NCI-H2196 (cell line): ENCODE measurements around the gene NMNAT2.

Experiments
- DNase-seq: peaks from one replicate; lab custom pipeline; 2025; ENCODE audit not compliant: unreplicated experiment; lab: John Stamatoyannopoulos, UW

The NMNAT2 gene

GRCh38 chr1:183366116-183366515 lies 52.1 kb downstream of the NMNAT2 start:
- DNase-seq = no peak

DNA sequence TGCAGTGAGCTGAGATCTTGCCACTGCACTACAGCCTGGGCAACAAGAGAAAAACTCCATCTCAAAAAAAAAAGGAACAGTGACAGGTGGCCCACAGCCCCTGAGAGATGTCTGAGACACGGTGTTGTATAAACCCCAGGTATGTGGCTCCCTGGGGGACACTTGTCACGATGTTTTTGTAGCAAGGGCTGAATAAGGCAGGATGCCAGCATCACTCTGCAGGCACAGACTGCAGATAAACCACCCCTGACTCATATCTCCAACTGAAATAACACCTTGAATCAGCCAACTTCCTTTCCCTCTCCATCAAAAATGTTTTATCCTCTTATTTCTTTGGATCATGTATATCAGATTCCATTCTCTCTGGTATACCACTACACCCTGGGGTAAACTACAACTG lies 52.5 kb downstream of the NMNAT2 start:
- no peak for DNase-seq

- no peak for DNase-seq
These were observed 53.1 kb downstream of the NMNAT2 start for GRCh38 chr1:183365093-183365492.

DNA sequence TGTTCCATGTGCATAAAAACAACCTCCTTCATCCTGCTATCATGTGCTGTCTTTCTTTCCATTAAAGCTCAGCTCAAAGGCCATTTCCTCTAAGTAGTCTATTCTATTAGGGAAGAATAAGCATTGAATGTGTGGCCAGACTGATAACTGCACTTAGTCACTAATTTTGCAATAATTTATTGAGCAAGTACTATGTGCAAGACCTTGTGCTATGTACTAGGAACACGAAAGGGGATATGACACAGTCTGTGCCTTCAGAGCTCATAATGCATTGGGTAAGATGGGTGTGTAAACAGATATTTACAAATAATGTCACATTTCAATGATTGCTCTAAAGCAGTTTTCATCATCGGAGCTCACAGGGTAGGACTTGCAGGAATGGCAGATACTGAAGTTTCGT lies 54.2 kb downstream of the NMNAT2 start:
- no peak for DNase-seq

DNA sequence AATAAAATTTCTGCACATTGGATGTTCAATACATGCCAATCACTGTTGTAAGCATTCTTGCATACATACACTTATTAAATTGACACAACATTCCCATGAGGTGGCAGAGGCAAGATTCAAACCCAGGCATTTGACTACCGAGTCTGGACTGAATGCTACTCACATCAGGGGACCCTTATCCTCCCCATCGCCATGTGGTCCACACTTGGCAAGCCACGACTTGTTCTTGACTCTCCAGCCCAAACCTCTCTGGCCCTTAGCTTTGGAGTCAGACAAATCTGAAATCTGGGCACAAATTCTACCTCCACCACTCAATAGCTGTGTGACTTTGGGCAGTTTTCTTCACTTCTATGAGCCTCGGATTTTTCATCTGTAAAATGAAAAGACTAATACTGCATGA lies 57.1 kb downstream of the NMNAT2 start:
- DNase-seq = no peak

- no peak for DNase-seq
These were observed 57.7 kb downstream of the NMNAT2 start for GRCh38 chr1:183360473-183360872.

GRCh38 chr1:183356534-183357182 lies 61.5 kb downstream of the NMNAT2 start:
- no peak for DNase-seq

GRCh38 chr1:183355797-183356196 lies 62.4 kb downstream of the NMNAT2 start:
- DNase-seq = no peak

DNA sequence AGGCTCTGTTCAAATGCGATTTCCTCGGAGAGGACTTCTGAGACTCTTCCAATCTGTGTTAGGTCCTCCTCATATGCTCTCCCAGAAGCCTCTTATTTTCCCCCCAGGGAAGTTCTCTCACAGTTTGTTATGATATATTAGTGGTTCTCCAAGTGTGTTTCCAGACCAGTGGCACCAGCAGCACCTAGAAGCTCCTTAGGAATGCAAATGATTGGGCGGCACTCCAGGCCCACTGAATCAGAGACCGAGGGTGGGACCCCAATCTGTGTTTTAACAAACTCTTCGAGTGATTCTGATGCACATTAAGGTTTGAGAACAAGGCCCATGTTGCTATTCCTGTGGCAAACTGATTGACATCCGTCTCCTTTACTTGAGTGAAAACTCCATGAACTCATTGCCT lies 63.0 kb downstream of the NMNAT2 start:
- no peak for DNase-seq

- no peak for DNase-seq
These were observed 64.6 kb downstream of the NMNAT2 start for GRCh38 chr1:183353597-183353996.

GRCh38 chr1:183349201-183349711 lies 68.9 kb downstream of the NMNAT2 start:
- DNase-seq = no peak

DNA sequence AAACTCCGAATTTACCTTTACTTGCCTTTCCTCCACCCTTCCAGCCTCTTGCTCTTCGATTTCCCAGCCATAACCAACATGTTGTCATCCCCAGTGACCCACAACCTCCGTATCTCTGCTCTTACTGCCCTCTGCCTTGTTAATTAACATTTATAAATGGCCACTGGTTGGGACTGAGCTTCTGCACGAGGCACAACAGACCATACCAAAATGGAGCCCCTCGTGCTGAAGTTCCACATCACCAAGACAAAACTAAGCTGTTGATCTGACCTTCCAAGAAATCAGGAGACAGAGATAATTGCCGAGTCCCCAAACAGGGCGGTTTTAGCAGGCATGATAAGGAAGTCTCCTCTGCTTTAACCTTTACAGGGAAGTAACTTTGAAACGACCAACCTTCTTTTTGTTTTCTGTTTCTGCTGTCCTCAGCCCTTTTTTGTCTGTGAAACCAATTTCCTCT lies 71.9 kb downstream of the NMNAT2 start:
- no peak for DNase-seq

DNA sequence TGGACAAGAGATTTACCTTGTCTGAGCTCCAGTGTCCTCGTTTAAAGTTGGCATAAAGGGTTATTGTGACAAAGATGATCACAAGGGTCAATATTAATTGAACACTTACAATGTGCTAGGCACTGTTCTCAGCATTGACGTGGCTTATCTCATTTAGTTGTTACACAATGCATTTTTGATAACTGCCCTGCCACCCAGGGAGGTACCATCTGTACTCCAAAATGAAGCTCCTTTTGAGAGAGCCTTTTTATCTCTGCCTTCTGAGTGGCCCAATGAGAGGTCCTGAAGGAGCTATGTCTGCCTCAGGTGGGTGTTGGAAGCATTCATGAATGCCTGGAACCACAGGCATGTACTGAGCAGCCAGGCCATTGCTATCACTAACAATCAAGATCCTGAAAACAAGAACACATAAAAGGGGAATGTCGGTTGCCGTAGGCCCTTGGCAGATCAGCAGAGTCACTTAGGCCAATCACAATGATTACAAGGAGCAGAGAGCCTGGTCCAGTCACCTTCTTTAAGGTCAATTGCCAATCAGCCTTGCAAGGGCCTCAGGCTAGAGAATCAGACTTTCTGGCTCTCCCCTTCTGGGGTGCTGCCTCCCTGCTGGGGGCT lies 78.5 kb downstream of the NMNAT2 start:
- no peak for DNase-seq

DNA sequence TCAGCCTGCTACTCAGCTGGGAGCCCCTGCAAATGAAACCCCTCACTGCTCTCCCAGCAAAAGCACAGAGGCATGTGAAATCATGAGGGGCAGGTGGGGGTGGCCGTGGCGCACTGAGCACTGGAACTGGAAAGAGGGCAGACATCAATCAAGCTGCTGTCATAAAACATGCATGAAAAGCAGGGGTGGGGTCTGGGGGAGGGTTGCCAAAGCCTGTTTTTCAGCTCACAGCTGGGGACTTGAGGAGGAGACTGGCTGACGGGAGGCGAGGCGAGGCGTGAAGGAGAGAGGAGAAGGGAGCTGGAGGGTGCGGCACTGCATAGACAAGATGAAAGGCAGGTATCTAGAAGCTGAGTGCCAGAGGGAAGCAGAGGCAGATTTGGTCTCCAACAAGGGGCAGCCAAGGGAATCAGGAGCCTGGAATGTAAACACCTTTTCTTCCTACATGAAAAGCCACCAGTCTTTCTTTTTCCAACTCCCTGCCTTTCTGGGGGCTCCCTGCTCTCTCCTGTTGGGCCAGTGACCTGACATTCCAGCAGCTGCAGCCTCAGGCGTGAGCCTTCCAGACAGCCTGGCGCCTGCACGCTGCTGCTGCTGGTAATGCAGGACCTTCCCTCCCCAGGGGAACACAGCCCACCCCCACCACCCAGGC lies 87.0 kb downstream of the NMNAT2 start:
- DNase-seq = no peak

- DNase-seq = no peak
These were observed 87.8 kb downstream of the NMNAT2 start for GRCh38 chr1:183330335-183330734.

DNA sequence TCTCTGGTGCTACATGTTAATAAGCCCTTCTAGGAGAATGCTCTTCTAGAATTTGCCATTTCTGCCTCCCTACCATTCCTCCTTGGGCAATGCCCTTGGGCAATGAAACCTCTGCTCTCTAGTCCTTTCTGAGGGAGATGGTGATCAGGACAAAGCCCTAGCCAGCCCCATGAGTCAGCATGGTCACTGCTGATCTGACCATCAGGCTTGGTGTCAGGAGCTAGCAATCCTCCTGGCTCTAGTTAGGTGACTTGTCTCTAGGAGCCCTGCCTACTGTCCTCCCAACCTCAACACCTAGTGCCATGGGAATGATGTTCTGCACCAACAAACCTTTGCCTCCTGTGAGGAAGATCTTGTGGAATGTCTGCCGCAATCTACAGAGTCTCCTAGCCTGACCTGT lies 89.8 kb downstream of the NMNAT2 start:
- DNase-seq = no peak

GRCh38 chr1:183327434-183328290 lies 90.5 kb downstream of the NMNAT2 start:
- no peak for DNase-seq

DNA sequence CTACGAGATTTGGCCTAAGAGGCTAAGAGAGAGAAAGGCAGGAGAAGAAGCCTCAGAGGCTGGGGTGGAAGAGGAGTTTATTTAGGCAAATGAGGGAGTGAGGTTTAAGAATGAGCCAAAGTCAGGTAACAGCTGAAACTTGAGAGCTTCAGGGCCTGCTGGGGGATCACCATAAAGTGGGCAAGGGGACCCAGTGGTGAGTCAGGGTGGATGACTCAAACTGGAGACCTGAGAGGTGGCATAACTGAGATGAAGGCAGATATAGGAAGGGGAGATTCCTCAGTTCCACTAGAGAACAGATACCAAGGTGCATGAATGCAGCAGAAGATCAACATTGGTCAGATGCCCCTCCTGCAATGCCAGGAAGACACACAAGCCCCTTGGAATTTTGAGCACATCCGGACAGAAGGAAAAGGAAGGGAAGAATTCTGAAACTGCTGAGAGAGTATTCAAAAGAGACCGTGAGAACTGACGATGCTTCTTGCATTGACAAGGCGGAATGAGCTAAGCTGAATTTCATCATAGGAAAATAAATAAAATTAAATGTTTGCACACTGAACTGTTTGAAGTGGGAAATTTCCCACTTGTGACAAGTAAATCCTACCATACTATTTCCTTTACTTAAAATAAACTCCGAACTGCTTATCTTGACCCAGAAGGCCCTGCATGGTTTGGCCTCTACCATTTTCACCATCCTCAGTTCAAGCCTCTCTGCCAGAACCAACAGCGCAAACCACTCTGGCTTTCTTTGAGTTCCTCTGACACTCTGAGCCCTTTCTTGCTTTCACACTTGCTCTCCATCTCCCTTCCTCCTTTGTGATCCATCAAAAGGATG lies 94.1 kb downstream of the NMNAT2 start:
- no peak for DNase-seq

- no peak for DNase-seq
These were observed 98.6 kb downstream of the NMNAT2 start for GRCh38 chr1:183319606-183320005.

- no peak for DNase-seq
These were observed 99.1 kb downstream of the NMNAT2 start for GRCh38 chr1:183319051-183319450.
